ENCODE data around the gene GRIK2.

Gene GRIK2

GRCh38 chr6:101486124-101486523 is 92.6 kb downstream of the GRIK2 start:
- TF ChIP-seq CTCF (IDR thresholded peaks at IDR 0.05) (no peak), ZFX (IDR thresholded peaks at IDR 0.05; ENCODE audit: borderline replicate concordance) (no peak)
- no peak overlapping the region for H3K27ac ChIP-seq

GRCh38 chr6:101486726-101487125 is 93.2 kb downstream of the GRIK2 start:
- H3K27ac ChIP-seq = no peak overlapping the region
- no peak for TF ChIP-seq CTCF (IDR thresholded peaks at IDR 0.05)
- TF ChIP-seq ZFX (IDR thresholded peaks at IDR 0.05; ENCODE audit: borderline replicate concordance) = no peak

- H3K27ac ChIP-seq = no peak overlapping the region
- no peak for TF ChIP-seq CTCF (IDR thresholded peaks at IDR 0.05)
- no peak for TF ChIP-seq ZFX (IDR thresholded peaks at IDR 0.05; ENCODE audit: borderline replicate concordance)
Observed at GRCh38 chr6:101489456-101489855, 95.9 kb downstream of the GRIK2 start.

GRCh38 chr6:101490857-101491256 is 97.3 kb downstream of the GRIK2 start:
- H3K27ac ChIP-seq = no peak overlapping the region
- TF ChIP-seq ZFX (IDR thresholded peaks at IDR 0.05; ENCODE audit: borderline replicate concordance) = no peak
- TF ChIP-seq CTCF (IDR thresholded peaks at IDR 0.05) = no peak

- no peak for TF ChIP-seq ZFX (IDR thresholded peaks at IDR 0.05; ENCODE audit: borderline replicate concordance)
- TF ChIP-seq CTCF (IDR thresholded peaks at IDR 0.05) = no peak
- H3K27ac ChIP-seq = no peak overlapping the region
Observed at GRCh38 chr6:101502818-101503217, 109.3 kb downstream of the GRIK2 start.

GRCh38 chr6:101509536-101509935 is 116.0 kb downstream of the GRIK2 start:
- TF ChIP-seq ZFX (IDR thresholded peaks at IDR 0.05; ENCODE audit: borderline replicate concordance) (no peak), CTCF (IDR thresholded peaks at IDR 0.05) (no peak)
- H3K27ac ChIP-seq = no peak overlapping the region

- no peak overlapping the region for H3K27ac ChIP-seq
- TF ChIP-seq CTCF (IDR thresholded peaks at IDR 0.05) (no peak), ZFX (IDR thresholded peaks at IDR 0.05; ENCODE audit: borderline replicate concordance) (no peak)
Observed at GRCh38 chr6:101513181-101513580, 119.7 kb downstream of the GRIK2 start.
